GM21515 (cell line): ENCODE measurements around the gene ENOX1.

ENCODE experiments used
- ATAC-seq: cut with Tn5 transposase; IDR thresholded peaks from one replicate; pipeline ENCODE4 v1.9.1; 2021; ENCODE audit not compliant: unreplicated experiment

ENOX1 gene

GRCh38 chr13:43328907-43329306 is 457.9 kb downstream of the ENOX1 start:
- no peak for ATAC-seq

GRCh38 chr13:43326100-43326499 is 460.7 kb downstream of the ENOX1 start:
- ATAC-seq, result no peak

GRCh38 chr13:43325636-43326035 is 461.1 kb downstream of the ENOX1 start:
- ATAC-seq, result no peak

GRCh38 chr13:43324129-43324528 is 462.6 kb downstream of the ENOX1 start:
- no peak for ATAC-seq

- ATAC-seq, result no peak
Observed at GRCh38 chr13:43319617-43320444, 466.9 kb downstream of the ENOX1 start.

GRCh38 chr13:43316946-43317353 is 469.8 kb downstream of the ENOX1 start:
- ATAC-seq, result no peak

GRCh38 chr13:43316281-43316680 is 470.5 kb downstream of the ENOX1 start:
- ATAC-seq, result no peak

GRCh38 chr13:43315522-43315921 is 471.2 kb downstream of the ENOX1 start:
- no peak for ATAC-seq

GRCh38 chr13:43309311-43309710 is 477.5 kb downstream of the ENOX1 start:
- ATAC-seq, result no peak

- peak; percentile 81 for ATAC-seq
Observed at GRCh38 chr13:43307921-43308433, 478.8 kb downstream of the ENOX1 start.

- ATAC-seq, result no peak
Observed at GRCh38 chr13:43307221-43307920, 479.4 kb downstream of the ENOX1 start.

GRCh38 chr13:43306372-43306771 is 480.4 kb downstream of the ENOX1 start:
- ATAC-seq, result no peak

- ATAC-seq, result no peak
Observed at GRCh38 chr13:43305416-43305815, 481.4 kb downstream of the ENOX1 start.

GRCh38 chr13:43304945-43305344 is 481.8 kb downstream of the ENOX1 start:
- no peak for ATAC-seq

- ATAC-seq, result no peak
Observed at GRCh38 chr13:43304449-43304848, 482.3 kb downstream of the ENOX1 start.

- no peak for ATAC-seq
Observed at GRCh38 chr13:43303033-43303729, 483.6 kb downstream of the ENOX1 start.

GRCh38 chr13:43301346-43301969 is 485.3 kb downstream of the ENOX1 start:
- ATAC-seq, result no peak

GRCh38 chr13:43300865-43301264 is 485.9 kb downstream of the ENOX1 start:
- no peak for ATAC-seq

- ATAC-seq, result no peak
Observed at GRCh38 chr13:43299374-43299773, 487.4 kb downstream of the ENOX1 start.

GRCh38 chr13:43298816-43299215 is 488.0 kb downstream of the ENOX1 start:
- no peak for ATAC-seq
